HG03442 (cell line): ENCODE measurements around the gene HBQ1.
"Not testable (repeated sequence)": the region's sequence is repeated elsewhere in the genome, so short reads cannot be mapped to it uniquely, and the experiment has no call there.

ENCODE experiments used
- ATAC-seq: cut with Tn5 transposase; IDR thresholded peaks from one replicate; pipeline ENCODE4 v1.9.1; 2021; ENCODE audit warnings: mild to moderate bottlenecking, moderate library complexity; ENCODE audit not compliant: unreplicated experiment

Gene HBQ1

DNA sequence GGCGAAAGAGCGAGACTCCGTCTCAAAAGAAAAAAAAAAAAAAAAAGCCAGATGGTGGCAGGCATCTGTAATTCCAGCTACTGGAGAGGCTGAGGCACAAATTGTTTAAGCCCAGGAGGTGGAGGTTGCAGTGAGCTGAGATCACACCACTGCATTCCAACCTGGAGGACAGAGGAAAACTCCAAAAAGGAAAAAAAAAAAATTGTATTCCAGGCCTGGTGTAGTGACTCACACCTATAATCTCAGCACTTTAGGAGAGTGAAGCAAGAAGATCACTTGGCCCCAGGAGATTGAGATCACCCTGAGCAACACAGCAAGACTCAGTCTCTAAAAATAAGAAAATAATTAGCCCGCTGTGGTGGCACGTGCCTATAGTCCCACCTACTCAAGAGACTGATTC is 20.1 kb downstream of the HBQ1 start:
- no peak for ATAC-seq

DNA sequence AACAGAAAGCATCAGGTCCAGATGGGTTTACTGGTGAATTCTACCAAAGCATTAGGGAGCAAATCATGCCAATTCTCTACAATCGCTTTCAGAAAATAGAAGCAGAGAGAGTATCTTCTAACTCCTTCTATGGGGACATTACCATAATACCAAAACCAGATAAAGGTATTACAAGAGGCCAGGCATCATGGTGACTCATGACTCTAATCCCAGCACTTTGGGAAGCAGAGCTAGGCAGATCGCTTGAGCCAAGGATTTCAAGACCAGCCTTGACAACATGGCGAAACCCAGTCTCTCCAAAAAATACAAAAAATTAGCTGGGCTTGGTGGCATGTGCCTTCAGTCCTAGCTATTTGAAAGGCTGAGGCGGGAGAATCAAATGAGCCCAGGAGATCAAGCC is 23.0 kb downstream of the HBQ1 start:
- no peak for ATAC-seq

DNA sequence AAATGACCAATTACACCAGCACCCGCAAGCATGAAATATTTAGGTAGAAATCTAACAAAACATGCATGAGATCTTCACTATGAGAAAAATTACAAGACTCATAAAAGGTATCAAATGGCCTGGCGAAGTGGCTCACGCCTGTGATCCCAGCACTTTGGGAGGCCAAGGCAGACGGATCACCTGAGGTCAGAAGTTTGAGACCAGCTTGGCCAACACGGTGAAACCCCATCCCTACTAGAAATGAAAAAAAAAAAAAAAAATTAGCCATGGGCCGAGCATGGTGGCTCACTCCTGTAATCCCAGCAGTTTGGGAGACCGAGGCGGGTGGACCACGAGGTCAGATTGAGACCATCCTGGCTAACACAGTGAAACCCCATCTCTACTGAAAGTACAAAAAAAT is 23.8 kb downstream of the HBQ1 start:
- not testable (repeated sequence) for ATAC-seq

DNA sequence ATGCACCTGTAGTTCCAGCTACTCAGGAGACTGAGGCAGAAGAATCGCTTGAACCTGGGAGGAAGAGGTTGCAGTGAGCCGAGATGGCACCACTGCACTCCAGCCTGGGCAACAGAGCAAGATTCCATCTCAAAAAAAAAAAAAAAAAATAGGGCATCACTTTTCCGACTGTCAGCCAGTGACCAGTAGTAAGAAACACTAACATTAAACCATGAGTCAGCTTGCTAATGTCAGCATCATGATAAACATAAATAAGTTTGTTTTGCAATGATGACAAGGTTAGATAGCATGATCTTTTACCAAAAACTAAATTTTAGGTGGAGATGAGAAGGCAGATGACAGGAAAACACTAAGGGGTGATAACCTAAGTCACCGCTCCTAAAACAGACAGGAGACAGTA is 29.1 kb downstream of the HBQ1 start:
- not testable (repeated sequence) for ATAC-seq

DNA sequence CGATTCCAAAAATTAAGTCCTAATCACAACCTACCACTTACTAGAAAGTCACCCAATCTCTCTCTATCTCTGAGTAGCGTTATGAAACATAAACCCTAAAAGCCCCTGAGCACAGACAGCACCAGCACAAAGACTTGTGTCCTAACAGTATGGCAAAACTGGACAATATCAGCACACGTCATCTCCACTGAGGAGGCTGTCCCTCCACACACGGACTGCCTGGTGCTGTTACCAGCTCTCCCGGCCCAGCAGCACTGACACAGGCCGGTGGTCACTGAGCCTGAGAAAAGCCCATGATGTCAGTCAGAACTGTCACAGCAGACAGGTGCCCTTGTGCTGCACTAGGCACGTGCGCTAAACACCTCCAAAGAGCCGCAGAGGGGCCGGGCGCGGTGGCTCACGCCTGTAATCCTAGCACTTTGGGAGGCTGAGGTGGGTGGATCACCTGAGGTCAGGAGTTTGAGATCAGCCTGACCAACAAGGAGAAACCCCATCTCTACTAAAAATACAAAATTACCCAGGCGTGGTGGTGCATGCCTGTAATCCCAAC is 31.4 kb downstream of the HBQ1 start:
- not testable (repeated sequence) for ATAC-seq

DNA sequence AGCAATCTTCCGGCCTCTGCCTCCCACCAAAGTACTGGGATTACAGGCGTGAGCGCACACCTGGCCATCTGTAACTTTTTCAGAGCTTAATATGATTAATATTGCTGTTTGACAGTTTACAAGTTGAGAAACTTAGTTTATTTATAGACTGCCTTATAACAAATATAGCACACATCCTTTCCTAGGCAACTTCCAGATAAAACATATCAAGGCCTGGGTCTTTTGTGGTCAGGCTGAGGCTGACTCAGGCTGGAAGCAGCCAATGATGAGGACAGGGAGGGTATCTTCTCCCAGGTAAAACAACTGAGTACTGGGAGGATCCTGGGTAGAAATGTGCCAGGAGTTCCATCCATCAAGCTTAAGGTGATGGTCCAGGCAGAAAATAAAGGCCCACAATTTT is 32.7 kb downstream of the HBQ1 start:
- no peak for ATAC-seq

DNA sequence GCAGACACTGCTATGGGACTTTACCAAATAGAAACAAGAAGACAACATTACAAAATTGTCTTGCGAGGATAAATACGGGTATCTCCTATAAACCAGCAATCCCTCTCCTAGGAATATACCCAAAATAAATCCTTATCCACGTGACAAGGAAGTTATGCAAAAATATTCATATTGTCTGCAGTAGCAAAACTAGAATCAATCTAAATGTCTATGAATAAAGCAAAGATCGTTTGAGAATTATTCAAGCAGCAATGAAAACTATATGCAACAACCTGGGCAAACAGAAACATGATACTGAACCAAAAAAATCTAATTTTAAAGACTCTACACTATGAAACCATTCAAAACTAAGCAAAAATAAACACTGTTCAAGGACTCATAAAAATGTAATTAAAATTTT is 39.8 kb downstream of the HBQ1 start:
- no peak for ATAC-seq

DNA sequence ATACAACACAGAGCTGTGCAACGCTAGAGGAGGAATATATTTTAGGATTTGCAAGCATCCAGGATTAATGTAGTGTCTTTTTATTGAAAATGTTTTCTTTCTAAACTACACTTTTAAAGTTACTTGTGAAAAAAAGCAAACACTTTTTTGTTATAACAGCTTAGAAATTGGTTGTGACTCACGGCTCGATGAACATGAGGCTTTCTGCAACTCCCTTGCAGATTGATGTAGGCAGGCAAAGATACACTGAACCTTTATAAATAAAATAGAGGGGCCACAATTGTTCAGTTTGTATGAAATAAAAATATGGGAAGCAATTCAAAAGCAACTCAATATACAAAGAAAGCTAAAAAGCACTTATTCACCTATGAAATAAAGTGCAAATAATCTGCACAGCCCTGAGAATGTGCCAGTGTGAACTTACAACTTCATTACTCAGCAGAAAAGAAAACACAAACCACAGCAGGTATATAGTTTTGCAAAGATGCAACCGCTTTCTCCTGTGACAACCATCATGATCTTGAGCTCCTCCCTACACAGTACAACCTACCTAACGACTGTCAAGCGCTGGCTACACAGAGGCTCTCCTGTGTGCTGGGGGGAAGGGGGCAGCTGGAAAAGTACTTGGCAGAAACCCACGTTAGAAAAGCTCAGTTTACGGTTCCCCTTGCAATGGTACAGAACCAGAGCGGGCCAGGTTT is 48.0 kb downstream of the HBQ1 start:
- no peak for ATAC-seq

DNA sequence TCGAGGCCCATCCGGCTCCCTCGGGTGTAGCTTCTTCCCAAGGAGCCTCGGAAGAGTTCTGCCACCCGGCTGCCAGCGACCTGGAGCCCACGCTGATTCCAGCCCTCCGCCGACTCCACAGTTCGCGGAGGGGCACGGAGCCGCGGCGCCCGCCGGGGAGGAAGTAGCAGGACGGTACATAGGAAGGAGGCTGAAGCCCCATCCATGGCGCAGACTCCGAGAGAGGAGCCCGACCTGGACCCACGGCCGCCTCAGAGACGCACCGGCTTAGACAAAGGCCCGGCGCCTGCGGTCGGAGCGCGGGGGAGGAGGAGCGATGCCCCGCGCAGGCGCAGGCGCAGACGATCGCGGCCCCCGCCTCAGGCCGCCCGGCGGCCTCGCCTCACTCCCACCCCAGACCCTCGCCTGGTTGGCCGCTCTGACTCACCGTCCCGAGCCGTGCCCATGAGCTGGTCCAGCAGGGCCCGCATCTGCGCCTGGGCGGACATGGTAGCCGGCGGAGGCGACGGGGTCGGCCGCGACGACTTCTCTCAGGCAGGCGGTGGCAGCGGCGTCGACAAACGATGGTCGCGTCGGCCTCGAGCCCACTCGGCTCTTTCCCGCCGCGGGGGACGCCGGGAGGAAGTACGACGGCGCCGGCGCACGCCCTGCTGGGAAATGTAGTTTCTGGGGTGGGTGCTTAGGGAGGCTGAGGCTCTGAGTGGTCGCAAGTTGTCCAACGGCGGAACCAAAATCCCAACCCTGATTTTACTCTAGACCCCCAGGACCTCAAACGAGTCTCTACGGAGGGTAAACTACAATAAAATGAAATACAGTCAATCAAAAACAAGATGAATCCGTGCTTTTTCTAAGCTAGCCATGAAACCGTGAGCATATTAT is 48.8 kb downstream of the HBQ1 start, which contains the start of gene LUC7L:
Gene LUC7L (minus strand): TSS at position 598 of the 879 bp plus-strand sequence. CDS start 110 bp downstream, at position 488.
- ATAC-seq, result peak; percentile 81

DNA sequence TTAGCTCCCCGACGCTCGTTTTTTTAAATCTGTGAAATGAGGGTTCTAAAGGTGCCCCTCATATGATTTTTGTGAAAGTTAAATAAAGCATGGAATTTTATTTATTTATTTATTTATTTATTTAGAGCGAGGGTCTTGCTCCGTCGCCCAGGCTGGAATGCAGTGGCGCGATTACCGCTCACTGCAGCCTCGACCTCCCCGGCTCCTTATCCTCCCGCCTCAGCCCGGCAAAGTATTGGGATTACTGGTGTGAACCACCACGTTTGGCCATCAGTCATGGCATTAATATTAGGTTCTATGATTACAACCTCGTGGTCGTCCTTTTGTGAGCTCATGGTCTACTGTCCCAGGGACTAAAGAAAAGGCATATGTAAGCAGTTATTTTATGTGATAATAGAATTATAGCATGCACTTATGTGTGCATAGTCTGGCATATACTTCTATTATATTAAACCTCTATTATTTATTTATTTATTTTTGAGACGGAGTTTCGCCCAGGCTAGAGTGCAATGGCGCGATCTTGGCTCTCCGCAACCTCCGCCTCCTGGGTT is 49.5 kb downstream of the HBQ1 start:
- ATAC-seq, result no peak

DNA sequence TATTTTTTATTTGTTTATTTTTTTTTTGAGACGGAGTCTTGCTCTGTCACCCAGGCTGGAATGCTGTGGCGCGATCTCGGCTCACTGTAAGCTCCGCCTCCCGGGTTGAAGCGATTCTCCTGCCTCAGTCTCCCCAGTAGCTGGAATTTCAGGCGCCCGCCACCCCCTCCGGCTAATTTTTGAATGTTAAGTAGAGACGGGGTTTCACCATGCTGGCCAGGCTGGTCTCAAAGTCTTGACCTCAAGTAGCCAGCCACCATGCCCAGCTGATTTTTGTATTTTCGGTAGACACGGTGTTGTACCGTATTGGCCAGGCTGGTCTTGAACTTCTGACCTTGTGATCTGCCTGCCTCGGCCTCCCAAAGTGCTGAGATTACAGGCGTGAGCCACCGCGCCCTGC is 50.1 kb downstream of the HBQ1 start:
- ATAC-seq, result not testable (repeated sequence)
